ENCODE results near the gene PDK4.
"Not testable (repeated sequence)": the region's sequence is repeated elsewhere in the genome, so short reads cannot be mapped to it uniquely, and the experiment has no call there.

PDK4 gene

DNA sequence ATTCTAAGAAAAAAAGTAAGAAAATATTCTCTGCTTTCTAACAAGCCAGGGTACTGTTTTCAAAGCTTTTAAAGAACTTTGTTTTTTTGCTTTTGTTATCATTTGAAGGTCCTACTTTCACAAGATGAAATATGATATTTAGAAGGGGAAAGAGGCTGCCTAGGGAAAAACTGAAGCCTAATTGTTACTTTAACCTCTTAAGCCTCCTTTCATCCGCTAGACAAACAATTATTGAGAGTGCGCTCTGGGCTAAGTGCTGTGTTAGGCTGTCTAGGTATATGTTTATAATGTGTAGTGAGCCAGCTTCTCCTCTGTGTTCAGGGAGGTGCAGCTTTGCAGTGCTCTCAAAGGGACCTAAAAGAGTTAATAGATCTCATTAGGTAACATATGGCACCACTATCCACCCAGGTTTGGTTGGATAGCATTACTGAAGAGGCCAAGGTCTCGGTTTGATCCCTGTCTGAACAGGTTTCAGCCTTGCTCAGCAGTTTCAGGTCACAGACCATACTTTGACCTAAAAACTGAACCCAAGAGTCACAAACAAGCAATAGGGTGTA is 17.9 kb downstream of the PDK4 start:
- TF ChIP-seq, protein P1, sequence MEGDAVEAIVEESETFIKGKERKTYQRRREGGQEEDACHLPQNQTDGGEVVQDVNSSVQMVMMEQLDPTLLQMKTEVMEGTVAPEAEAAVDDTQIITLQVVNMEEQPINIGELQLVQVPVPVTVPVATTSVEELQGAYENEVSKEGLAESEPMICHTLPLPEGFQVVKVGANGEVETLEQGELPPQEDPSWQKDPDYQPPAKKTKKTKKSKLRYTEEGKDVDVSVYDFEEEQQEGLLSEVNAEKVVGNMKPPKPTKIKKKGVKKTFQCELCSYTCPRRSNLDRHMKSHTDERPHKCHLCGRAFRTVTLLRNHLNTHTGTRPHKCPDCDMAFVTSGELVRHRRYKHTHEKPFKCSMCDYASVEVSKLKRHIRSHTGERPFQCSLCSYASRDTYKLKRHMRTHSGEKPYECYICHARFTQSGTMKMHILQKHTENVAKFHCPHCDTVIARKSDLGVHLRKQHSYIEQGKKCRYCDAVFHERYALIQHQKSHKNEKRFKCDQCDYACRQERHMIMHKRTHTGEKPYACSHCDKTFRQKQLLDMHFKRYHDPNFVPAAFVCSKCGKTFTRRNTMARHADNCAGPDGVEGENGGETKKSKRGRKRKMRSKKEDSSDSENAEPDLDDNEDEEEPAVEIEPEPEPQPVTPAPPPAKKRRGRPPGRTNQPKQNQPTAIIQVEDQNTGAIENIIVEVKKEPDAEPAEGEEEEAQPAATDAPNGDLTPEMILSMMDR (IDR thresholded peaks at IDR 0.05; ENCODE audit: insufficient read depth, low read depth, low read length, missing control alignments): no peak
- no peak overlapping the region for H3K4me3 ChIP-seq (ENCODE audit: low read depth, low read length)
- DNase-seq (ENCODE audit: low read depth): no peak

DNA sequence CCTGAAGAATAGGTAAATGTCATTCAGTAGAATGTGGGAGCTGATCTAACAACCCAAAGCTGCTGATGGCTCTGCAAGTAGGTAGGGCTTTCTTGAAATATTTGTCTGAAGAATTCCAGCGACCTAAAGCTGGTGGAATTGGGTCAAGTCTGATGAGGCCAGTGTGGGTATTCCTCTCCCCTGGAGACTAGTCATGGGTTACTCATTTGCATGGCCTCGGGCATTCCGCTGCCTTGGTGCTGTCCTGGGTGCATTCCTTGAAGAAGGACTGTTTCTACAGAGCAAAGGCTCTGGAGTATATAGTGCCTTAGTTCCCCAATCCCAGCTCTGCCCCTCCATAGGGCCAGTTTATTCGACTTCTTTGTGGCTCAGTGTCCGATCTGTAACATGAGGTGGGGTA is 19.2 kb downstream of the PDK4 start:
- no peak overlapping the region for H3K4me3 ChIP-seq (ENCODE audit: low read depth, low read length)
- TF ChIP-seq, protein P1 (IDR thresholded peaks at IDR 0.05; ENCODE audit: insufficient read depth, low read depth, low read length, missing control alignments): no peak
- DNase-seq (ENCODE audit: low read depth): no peak

DNA sequence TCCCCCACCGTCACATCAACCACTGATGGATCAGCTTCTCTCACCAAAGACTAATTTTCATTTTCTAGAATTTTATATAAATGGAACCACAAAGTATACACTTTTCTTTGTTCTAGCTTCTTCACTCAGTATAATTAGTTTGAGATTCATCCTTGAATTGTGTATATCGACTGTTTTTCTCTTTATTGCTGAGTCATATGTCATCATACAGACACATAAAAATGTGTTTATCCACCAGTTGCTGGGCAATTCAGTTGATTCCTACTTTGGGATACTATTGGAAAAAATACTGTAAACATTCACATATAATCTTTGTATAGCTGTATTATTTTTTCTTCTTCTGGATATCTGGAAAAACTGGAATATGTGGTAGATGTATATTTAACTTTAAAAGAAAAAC is 26.6 kb downstream of the PDK4 start:
- TF ChIP-seq, protein P1 (IDR thresholded peaks at IDR 0.05; ENCODE audit: insufficient read depth, low read depth, low read length, missing control alignments): no peak
- DNase-seq (ENCODE audit: low read depth): no peak

DNA sequence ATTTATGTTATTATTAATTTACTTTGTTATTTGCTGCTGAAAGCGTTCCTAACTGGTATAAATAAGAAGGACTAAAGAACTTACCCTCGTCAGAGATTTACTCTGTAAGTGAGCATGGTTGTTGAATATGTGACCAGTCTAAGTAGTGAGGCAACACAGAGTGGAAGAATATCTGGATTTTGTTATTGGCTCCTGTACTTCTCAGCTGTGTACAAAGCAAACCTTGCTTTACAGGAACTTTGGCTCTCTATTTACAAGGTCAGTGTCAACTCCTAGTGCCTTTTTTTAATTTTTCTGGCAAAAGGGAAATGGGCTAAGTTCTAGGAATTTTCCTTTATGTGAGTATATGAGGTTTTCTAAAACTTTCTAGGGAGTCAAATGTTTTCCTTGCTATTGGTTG is 35.6 kb downstream of the PDK4 start:
- no peak for DNase-seq (ENCODE audit: low read depth)
- TF ChIP-seq, protein P1 (IDR thresholded peaks at IDR 0.05; ENCODE audit: insufficient read depth, low read depth, low read length, missing control alignments): no peak
- H3K4me3 ChIP-seq (ENCODE audit: low read depth, low read length): no peak overlapping the region

More for the DNA sequence above, 26.6 kb downstream of the PDK4 start:
- no peak overlapping the region for H3K4me3 ChIP-seq (ENCODE audit: low read depth, low read length)

DNA sequence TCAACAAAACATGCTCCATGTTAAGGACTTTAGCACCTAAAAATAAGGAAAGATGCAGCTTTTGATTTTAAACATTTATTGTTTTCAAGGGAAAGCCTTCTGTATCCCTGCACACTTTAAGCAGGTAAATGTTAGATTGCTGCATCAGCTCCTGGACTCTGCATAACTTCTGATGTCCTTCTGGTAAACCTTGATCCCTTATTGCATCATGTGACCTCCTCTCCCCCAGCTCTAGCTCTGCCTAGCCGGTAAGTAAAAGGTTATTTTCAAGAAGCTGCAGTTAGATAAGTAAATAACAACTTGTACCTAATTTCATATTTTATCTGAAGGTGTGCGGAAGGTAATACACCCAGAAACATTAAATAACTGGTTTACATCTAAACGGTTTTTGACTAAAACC is 37.5 kb downstream of the PDK4 start:
- no peak overlapping the region for H3K4me3 ChIP-seq (ENCODE audit: low read depth, low read length)
- DNase-seq (ENCODE audit: low read depth): no peak
- TF ChIP-seq, protein P1 (IDR thresholded peaks at IDR 0.05; ENCODE audit: insufficient read depth, low read depth, low read length, missing control alignments): no peak

DNA sequence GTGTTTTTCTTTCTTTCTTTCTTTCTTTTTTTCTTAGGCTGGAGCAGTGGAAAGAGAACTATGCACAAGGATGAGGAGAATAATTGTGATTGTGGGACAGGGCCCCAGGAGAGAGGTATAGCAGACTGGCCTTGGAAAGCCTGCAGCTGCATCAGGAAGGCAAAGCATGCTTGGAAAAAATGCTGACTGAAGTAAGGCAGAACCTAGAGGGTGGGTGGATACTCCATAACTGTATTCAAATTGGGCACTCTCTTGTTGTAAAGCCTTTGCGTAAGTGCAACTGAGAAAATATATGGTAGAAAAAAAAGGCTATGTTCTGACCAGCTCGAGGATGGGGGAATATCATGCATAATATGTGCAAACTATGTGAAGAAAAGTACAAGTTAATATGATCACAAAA is 39.5 kb downstream of the PDK4 start:
- no peak for DNase-seq (ENCODE audit: low read depth)
- TF ChIP-seq, protein P1 (IDR thresholded peaks at IDR 0.05; ENCODE audit: insufficient read depth, low read depth, low read length, missing control alignments): no peak
- no peak overlapping the region for H3K4me3 ChIP-seq (ENCODE audit: low read depth, low read length)

DNA sequence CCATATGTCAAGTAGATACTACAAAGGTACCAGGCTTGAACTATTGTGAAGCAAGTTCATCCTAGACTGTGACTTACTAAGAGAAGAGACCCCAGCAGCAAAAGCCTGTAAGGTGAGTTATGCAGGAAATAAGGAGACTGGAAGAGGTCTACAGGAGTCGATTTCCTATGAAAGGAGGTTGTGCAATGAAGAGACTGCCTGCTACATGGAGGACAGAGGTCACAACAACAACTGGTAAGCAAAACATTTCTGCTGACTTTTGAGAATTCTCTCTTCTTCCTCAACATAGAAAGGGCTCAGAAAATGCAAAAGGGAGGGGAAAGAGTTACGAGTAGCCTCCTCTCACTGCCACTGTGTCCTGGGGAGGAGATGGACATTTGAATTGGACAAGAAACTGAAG is 42.4 kb downstream of the PDK4 start:
- no peak for DNase-seq (ENCODE audit: low read depth)
- TF ChIP-seq, protein P1 (IDR thresholded peaks at IDR 0.05; ENCODE audit: insufficient read depth, low read depth, low read length, missing control alignments): no peak
- no peak overlapping the region for H3K4me3 ChIP-seq (ENCODE audit: low read depth, low read length)

DNA sequence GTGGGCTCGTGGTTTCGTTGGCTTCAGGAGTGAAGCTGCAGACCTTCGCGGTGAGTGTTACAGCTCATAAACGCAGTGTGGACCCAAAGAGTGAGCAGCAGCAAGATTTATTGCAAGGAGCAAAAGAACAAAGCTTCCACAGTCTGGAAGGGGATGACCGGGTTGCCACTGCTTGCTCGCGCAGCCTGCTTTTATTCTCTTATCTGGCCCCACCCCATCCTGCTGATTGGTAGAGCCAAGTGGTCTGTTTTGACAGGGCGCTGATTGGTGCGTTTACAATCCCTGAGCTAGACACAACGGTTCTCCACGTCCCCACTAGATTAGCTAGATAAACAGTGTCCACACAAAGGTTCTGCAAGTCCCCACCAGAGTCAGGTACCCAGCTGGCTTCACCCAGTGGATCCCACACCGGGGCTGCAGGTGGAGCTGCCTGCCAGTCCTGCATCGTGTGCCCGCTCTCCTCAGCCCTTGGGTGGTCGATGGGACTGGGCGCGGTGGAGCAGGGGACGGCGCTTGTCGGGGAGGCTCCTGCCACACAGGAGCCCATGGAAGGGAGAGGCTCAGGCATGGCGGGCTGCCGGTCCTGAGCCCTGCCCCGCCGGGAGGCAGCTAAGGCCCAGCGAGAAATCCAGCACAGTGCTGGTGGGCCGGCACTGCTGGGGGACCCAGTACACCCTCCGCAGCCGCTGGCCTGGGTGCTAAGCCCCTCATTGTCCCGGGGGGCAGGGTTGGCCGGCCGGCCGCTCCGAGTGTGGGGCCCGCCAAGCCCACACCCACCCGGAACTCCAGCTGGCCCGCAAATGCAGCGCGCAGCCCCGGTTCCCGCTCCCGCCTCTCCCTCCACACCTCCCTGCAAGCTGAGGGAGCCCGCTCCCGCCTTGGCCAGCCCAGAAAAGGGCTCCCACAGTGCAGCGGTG is 44.0 kb downstream of the PDK4 start:
- H3K4me3 ChIP-seq (ENCODE audit: low read depth, low read length); DNase-seq (ENCODE audit: low read depth): not testable (repeated sequence)

Measured in GM12865 (cell line).